ENCODE measurements around the gene MACROH2A1.

MACROH2A1 gene

DNA sequence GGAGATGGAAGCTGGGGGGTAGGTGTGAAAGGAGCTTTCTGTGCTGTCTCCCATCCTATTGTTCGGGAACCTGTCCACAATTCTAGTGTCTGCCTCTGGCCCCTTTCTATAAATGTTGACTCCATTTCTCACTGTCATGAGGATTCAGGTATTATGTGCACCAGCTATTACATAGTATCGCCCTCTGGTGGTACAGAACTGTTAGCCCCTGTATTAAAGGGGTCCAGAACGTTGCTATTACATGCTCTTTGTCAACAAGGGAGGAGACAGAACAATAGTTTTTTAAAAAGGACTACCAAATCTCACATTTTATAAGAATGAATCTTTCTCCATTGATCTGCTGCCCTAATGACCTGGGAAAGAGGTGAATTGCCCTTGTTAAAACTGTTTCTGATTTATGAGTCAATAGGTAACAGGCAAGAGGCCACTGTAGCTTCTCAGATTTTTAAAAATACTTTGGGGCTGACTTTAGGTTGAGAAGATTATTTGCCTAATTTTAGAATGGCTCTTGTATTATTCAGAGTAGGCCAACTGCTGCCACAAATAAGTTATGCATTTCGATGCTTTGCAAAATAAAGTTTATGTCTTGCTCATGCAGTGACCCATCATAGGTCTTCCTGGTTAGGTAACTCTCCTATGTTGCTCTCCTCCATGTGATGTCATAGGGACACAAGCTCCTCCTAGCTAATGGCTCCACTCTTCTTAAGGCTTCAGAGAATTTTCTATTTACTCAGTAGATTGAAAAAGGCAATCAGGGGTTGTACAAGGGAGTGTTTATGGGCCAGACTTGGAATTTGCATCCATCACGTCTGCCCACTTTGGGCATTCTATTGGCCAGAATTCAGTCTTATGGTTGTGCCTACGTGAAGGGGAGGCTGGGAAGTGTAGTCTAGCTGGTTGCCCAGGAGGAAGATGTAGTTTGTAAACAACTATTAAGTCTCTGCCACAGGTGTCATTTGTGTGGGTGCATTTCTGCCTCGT, 27.4 kb upstream of the MACROH2A1 start:
- no peak for TF ChIP-seq SUZ12 (IDR thresholded peaks at IDR 0.05; ENCODE audit: extremely low read depth, insufficient read depth, insufficient read length)
- TF ChIP-seq ZNF274 (IDR thresholded peaks at IDR 0.05; ENCODE audit: low read depth, low read length), result no peak
- no peak for TF ChIP-seq YY1 (IDR thresholded peaks at IDR 0.05; ENCODE audit: insufficient read depth, insufficient read length)
- H3K36me3 ChIP-seq (ENCODE audit: insufficient read depth, insufficient read length, low read length), result no peaks in the 10 kb centered on the region
- H3K9me3 ChIP-seq (ENCODE audit: insufficient read depth, low read length), result peaks cover 17% of the 10 kb centered on the region; the same call in 1 of the 2 replicates
- H3K4me3 ChIP-seq (ENCODE audit: insufficient read length, low read depth), result no peak overlapping the region
- no peaks in the 10 kb centered on the region for H3K27me3 ChIP-seq (ENCODE audit: insufficient read depth, insufficient read length)
- no peaks in the 10 kb centered on the region for H3K4me1 ChIP-seq (ENCODE audit: insufficient read depth, insufficient read length)
- H3K9ac ChIP-seq (ENCODE audit: insufficient read length, low read depth), result no peak overlapping the region
- DNase-seq (ENCODE audit: low read depth, low spot score), result peak; percentile 28

DNA sequence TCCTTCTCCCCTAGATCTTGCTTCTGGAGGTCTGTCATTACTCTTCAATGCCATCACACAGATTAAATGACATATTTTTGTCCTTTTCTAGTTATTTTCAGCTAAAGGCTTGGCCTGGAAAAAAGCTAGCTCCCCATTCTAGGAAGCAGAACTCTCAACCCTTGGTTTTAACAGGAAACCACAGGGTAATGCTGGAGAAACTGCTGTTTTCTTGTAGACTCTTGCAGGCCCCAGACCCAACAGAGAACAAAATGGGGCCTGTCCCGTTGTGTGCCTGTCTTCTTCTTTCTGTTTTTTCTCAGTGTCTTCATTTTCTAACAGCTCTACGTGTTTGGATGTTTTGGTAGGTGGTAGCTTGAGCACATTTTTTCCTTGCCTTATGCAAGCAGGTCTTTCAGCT, 26.6 kb upstream of the MACROH2A1 start:
- no peak for DNase-seq (ENCODE audit: low read depth, low spot score)
- Histone ChIP-seq H3K9ac (ENCODE audit: insufficient read length, low read depth) (no peak overlapping the region), H3K27me3 (ENCODE audit: insufficient read depth, insufficient read length) (no peaks in the 10 kb centered on the region), H3K36me3 (ENCODE audit: insufficient read depth, insufficient read length, low read length) (no peaks in the 10 kb centered on the region), H3K4me3 (ENCODE audit: insufficient read length, low read depth) (no peak overlapping the region), H3K4me1 (ENCODE audit: insufficient read depth, insufficient read length) (no peaks in the 10 kb centered on the region), H3K9me3 (ENCODE audit: insufficient read depth, low read length) (peaks cover 17% of the 10 kb centered on the region; the same call in 1 of the 2 replicates)
- no peak for TF ChIP-seq ZNF274 (IDR thresholded peaks at IDR 0.05; ENCODE audit: low read depth, low read length)
- no peak for TF ChIP-seq SUZ12 (IDR thresholded peaks at IDR 0.05; ENCODE audit: extremely low read depth, insufficient read depth, insufficient read length)
- TF ChIP-seq YY1 (IDR thresholded peaks at IDR 0.05; ENCODE audit: insufficient read depth, insufficient read length), result no peak

DNA sequence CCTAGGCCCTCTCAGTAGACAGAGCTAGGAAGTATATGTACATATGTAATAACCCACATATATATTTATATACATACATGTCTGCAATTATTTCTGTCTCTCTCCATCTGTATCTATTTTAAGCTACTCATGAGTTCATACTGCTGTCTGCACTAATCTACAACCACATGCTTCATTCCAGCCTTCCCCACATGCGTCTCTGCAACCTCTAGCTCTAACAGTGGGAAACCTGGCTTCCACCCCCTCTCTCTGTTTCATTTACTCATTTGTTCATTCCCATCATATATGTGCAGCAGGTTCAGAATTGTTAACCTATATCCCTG, 24.8 kb upstream of the MACROH2A1 start:
- no peak overlapping the region for H3K9ac ChIP-seq (ENCODE audit: insufficient read length, low read depth)

DNA sequence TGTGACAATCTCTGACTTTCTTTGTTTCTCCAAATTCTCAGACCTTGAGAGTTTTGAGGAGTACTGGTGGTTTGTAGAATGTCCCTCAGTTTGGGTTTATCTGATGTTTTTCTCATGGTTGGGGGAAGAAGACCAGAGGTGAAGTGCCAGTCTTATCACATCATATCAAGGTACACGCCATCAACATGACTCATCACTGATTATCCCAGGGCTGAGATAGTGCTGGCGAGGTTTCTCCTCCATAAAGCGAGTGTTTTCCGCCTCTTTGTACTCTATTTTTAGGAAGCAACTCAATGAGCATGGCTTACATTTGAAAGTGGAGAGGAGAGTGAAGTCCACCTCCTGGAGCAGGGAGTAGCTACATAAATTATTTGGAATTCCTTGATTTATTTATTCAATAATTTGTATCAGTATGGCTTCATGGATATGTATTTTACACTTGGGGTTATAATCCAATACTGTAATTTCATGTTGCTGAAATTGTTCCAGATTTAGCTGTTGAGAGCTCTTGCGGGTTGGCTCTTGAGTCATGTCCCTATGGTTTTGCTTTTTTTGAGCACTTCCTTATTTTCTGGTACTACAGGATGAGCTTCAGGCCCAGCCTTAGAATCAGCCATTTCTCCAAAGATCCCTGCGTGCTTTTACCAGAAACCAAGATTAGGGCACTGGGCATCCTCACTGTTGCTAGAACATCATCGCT, 24.3 kb upstream of the MACROH2A1 start:
- no peaks in the 10 kb centered on the region for H3K27me3 ChIP-seq (ENCODE audit: insufficient read depth, insufficient read length)
- no peak overlapping the region for H3K4me3 ChIP-seq (ENCODE audit: insufficient read length, low read depth)
- TF ChIP-seq SUZ12 (IDR thresholded peaks at IDR 0.05; ENCODE audit: extremely low read depth, insufficient read depth, insufficient read length) (no peak), ZNF274 (IDR thresholded peaks at IDR 0.05; ENCODE audit: low read depth, low read length) (no peak), YY1 (IDR thresholded peaks at IDR 0.05; ENCODE audit: insufficient read depth, insufficient read length) (no peak)
- no peaks in the 10 kb centered on the region for H3K36me3 ChIP-seq (ENCODE audit: insufficient read depth, insufficient read length, low read length)
- peaks cover 5% of the 10 kb centered on the region; the same call in 1 of the 2 replicates for H3K9me3 ChIP-seq (ENCODE audit: insufficient read depth, low read length)
- no peak overlapping the region for H3K9ac ChIP-seq (ENCODE audit: insufficient read length, low read depth)
- H3K4me1 ChIP-seq (ENCODE audit: insufficient read depth, insufficient read length), result no peaks in the 10 kb centered on the region
- no peak for DNase-seq (ENCODE audit: low read depth, low spot score)

More for the DNA sequence above, 24.8 kb upstream of the MACROH2A1 start:
- TF ChIP-seq ZNF274 (IDR thresholded peaks at IDR 0.05; ENCODE audit: low read depth, low read length) (no peak), YY1 (IDR thresholded peaks at IDR 0.05; ENCODE audit: insufficient read depth, insufficient read length) (no peak), SUZ12 (IDR thresholded peaks at IDR 0.05; ENCODE audit: extremely low read depth, insufficient read depth, insufficient read length) (no peak)
- Histone ChIP-seq H3K9me3 (ENCODE audit: insufficient read depth, low read length) (peaks cover 10% of the 10 kb centered on the region; the same call in 1 of the 2 replicates), H3K4me3 (ENCODE audit: insufficient read length, low read depth) (no peak overlapping the region), H3K27me3 (ENCODE audit: insufficient read depth, insufficient read length) (no peaks in the 10 kb centered on the region), H3K4me1 (ENCODE audit: insufficient read depth, insufficient read length) (no peaks in the 10 kb centered on the region), H3K36me3 (ENCODE audit: insufficient read depth, insufficient read length, low read length) (no peaks in the 10 kb centered on the region)
- no peak for DNase-seq (ENCODE audit: low read depth, low spot score)

DNA sequence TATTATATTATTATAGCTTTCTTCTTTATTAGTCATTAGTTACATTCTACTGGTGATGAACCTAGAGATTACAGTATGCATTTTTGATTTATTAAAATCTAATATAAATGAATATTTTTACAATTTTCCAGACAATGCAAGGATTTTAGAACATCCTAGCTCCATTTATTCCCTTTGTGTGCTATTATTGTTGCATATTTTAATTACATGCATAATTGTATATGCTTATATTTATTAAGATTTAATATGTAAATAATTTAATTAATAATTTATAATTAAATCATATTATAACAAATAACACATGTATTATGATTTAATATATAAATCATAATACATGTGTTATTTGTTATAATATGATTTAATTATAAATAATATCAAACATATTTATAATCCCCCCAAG, 23.4 kb upstream of the MACROH2A1 start:
- Histone ChIP-seq H3K9me3 (ENCODE audit: insufficient read depth, low read length) (no peaks in the 10 kb centered on the region), H3K27me3 (ENCODE audit: insufficient read depth, insufficient read length) (no peaks in the 10 kb centered on the region), H3K36me3 (ENCODE audit: insufficient read depth, insufficient read length, low read length) (no peaks in the 10 kb centered on the region), H3K9ac (ENCODE audit: insufficient read length, low read depth) (no peak overlapping the region), H3K4me1 (ENCODE audit: insufficient read depth, insufficient read length) (no peaks in the 10 kb centered on the region), H3K4me3 (ENCODE audit: insufficient read length, low read depth) (no peak overlapping the region)
- DNase-seq (ENCODE audit: low read depth, low spot score), result no peak
- TF ChIP-seq ZNF274 (IDR thresholded peaks at IDR 0.05; ENCODE audit: low read depth, low read length) (no peak), YY1 (IDR thresholded peaks at IDR 0.05; ENCODE audit: insufficient read depth, insufficient read length) (no peak), SUZ12 (IDR thresholded peaks at IDR 0.05; ENCODE audit: extremely low read depth, insufficient read depth, insufficient read length) (no peak)

DNA sequence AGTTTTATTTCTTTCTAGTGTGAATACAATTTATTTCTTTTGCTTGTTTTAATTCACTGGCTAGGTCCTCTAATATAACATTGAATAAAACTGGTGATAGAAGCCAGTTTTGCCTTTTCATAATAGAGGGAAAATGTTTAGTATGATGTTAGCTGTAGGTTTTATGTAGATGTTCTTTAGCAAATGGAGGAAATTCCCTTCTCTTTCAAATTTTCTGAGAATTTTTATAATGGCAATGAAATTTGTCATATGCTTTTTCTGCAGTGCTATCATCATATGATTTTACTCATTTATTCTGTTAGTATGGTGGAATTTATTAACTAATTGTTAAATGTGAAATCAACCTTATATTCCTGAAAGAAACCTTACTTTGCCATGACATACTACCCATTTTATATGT, 18.1 kb upstream of the MACROH2A1 start:
- DNase-seq (ENCODE audit: low read depth, low spot score), result no peak

DNA sequence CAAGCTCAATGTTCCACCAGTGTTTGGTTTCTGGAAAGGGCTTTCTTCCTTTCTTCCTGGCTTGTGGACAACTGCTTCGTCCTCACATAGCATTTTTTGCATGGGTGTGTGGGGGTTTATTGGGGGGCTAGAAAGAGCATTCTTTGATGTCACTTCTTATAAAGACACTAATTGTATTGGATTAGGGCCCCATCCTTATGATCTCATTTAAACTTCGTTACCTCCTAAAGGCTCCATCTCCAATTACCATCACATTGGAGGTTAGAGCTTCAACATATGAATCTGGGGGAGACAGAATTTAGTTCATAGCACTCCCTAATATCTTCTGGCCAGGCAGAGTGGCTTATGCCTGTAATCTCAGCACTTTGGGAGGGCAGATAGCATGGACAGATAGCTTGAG, 6.1 kb upstream of the MACROH2A1 start:
- peaks cover 15% of the 10 kb centered on the region; the same call in 1 of the 2 replicates for H3K9me3 ChIP-seq (ENCODE audit: insufficient read depth, low read length)
- H3K36me3 ChIP-seq (ENCODE audit: insufficient read depth, insufficient read length, low read length), result no peaks in the 10 kb centered on the region
- H3K4me3 ChIP-seq (ENCODE audit: insufficient read length, low read depth), result no peak overlapping the region
- peaks cover 44% of the 10 kb centered on the region for H3K27me3 ChIP-seq (ENCODE audit: insufficient read depth, insufficient read length)
- TF ChIP-seq YY1 (IDR thresholded peaks at IDR 0.05; ENCODE audit: insufficient read depth, insufficient read length), result no peak
- TF ChIP-seq ZNF274 (IDR thresholded peaks at IDR 0.05; ENCODE audit: low read depth, low read length), result no peak
- no peak for TF ChIP-seq SUZ12 (IDR thresholded peaks at IDR 0.05; ENCODE audit: extremely low read depth, insufficient read depth, insufficient read length)
- H3K9ac ChIP-seq (ENCODE audit: insufficient read length, low read depth), result no peak overlapping the region
- H3K4me1 ChIP-seq (ENCODE audit: insufficient read depth, insufficient read length), result no peaks in the 10 kb centered on the region
- DNase-seq (ENCODE audit: low read depth, low spot score), result no peak

More for the DNA sequence above, 18.1 kb upstream of the MACROH2A1 start:
- H3K4me3 ChIP-seq (ENCODE audit: insufficient read length, low read depth), result no peak overlapping the region
- no peak overlapping the region for H3K9ac ChIP-seq (ENCODE audit: insufficient read length, low read depth)
- H3K9me3 ChIP-seq (ENCODE audit: insufficient read depth, low read length), result no peaks in the 10 kb centered on the region
- H3K36me3 ChIP-seq (ENCODE audit: insufficient read depth, insufficient read length, low read length), result no peaks in the 10 kb centered on the region
- H3K27me3 ChIP-seq (ENCODE audit: insufficient read depth, insufficient read length), result no peaks in the 10 kb centered on the region
- H3K4me1 ChIP-seq (ENCODE audit: insufficient read depth, insufficient read length), result no peaks in the 10 kb centered on the region
- TF ChIP-seq SUZ12 (IDR thresholded peaks at IDR 0.05; ENCODE audit: extremely low read depth, insufficient read depth, insufficient read length) (no peak), ZNF274 (IDR thresholded peaks at IDR 0.05; ENCODE audit: low read depth, low read length) (no peak), YY1 (IDR thresholded peaks at IDR 0.05; ENCODE audit: insufficient read depth, insufficient read length) (no peak)
